Panc1 (cell line): ENCODE results near the gene AKR1C2. TPM values are rescaled to one million over a fixed set of nuclear protein-coding genes. Genes with fewer than 3 reads are reported as not detected.

ENCODE experiments used
- ATAC-seq: fragments of 200-7000 bp; cut with Tn5 transposase; 2 replicates; pipeline ENCODE4 v1.9.1; 2020; ENCODE audit warnings: mild to moderate bottlenecking, moderate library complexity
- BruUV-seq: library from RNA; stranded (reverse); fragments of 400-500 nt; replicated peaks from 2 replicates; lab custom pipeline; 2021; lab: Mats Ljungman, UMichigan
- CTCF ChIA-PET: fragments of 300-600 bp; sonication (Branson Sonifier 250); formaldehyde crosslinking; loops from one replicate; lab custom pipeline; 2022; ENCODE audit warnings: antibody characterized with exemption; lab: Charles Lee
- POLR2A ChIA-PET: fragments of 300-600 bp; sonication (Branson Sonifier 250); formaldehyde crosslinking; loops from one replicate; lab custom pipeline; 2022; ENCODE audit warnings: antibody characterized with exemption; lab: Charles Lee
- DNase-seq: peaks from one replicate; pipeline ENCODE4 v3.0.0-alpha.2; 2010; ENCODE audit warnings: low read depth, low spot score
- H3K27ac ChIP-seq: 2 replicates; pipeline ENCODE4 v1.5.1; 2011; ENCODE audit warnings: mild to moderate bottlenecking, low read length, inconsistent platforms
- H3K27me3 ChIP-seq: fragments of 200-500 bp; sonication (Bioruptor generic); 2 replicates; pipeline ENCODE4 v1.6.0; 2014; ENCODE audit warnings: low read length, inconsistent platforms; ENCODE audit not compliant: control insufficient read depth, insufficient read depth
- H3K36me3 ChIP-seq: fragments of 200-500 bp; sonication (Bioruptor generic); 2 replicates; pipeline ENCODE4 v1.5.1; 2014; ENCODE audit warnings: inconsistent platforms, mild to moderate bottlenecking, low read length, moderate library complexity; ENCODE audit not compliant: control insufficient read depth, insufficient read depth
- H3K4me1 ChIP-seq: 2 replicates; pipeline ENCODE4 v1.5.1; 2011; ENCODE audit warnings: inconsistent platforms, mild to moderate bottlenecking, low read length, moderate library complexity; ENCODE audit not compliant: control insufficient read depth, insufficient read depth
- H3K4me3 ChIP-seq, 2 experiments: 2 replicates each; pipeline ENCODE4 v1.5.1; 2011 to 2012; ENCODE audit warnings: low read depth in 2 of 2, low read length in 2 of 2, mild to moderate bottlenecking in 2 of 2, inconsistent platforms in 1 of 2, moderate library complexity in 1 of 2
- H3K9me3 ChIP-seq: fragments of 200-500 bp; sonication (Bioruptor generic); 2 replicates; pipeline ENCODE4 v1.5.1; 2014; ENCODE audit warnings: low read depth, mild to moderate bottlenecking, inconsistent platforms, low read length, moderate library complexity; ENCODE audit not compliant: control insufficient read depth, insufficient read depth
- POLR2AphosphoS5 ChIP-seq: IDR thresholded peaks from 2 replicates; pipeline ENCODE4 v1.6.1; 2012; ENCODE audit warnings: mild to moderate bottlenecking, low read depth, low read length, moderate library complexity
- SIN3A ChIP-seq: IDR thresholded peaks from 2 replicates; pipeline ENCODE4 v1.6.1; 2012; ENCODE audit warnings: low read depth, mild to moderate bottlenecking, low read length, moderate library complexity, borderline replicate concordance; ENCODE audit not compliant: insufficient read depth
- TCF7L2 ChIP-seq: IDR thresholded peaks from 2 replicates; pipeline ENCODE4 v1.6.1; 2011; ENCODE audit warnings: mild to moderate bottlenecking, low read depth, low read length, inconsistent platforms
- in situ Hi-C: cut with HindIII; loops from 2 replicates; pipeline ENCODE4 v1.10.0; 2016; ENCODE audit warnings: low sequenced_read_pairs, low pct_unique_long_range_greater_than_20kb
- intact Hi-C: fragments of 100-400 bp; cut with micrococcal nuclease; formaldehyde crosslinking; loops from one replicate; pipeline ENCODE4 v1.10.0; 2022; ENCODE audit not compliant: unreplicated experiment
- total RNA-seq: library from RNA; stranded (reverse); gene quantifications from one replicate; pipeline ENCODE4 v1.2.1, GENCODE V29; 2021; ENCODE audit not compliant: unreplicated experiment
- TF ChIP-seq, protein P1 (sequence below), 2 experiments: IDR thresholded peaks; 2 replicates each; pipeline ENCODE4 v1.6.1; 2011 to 2012; ENCODE audit warnings: low read depth in 2 of 2, control low read depth in 1 of 2, low read length in 1 of 2, mild to moderate bottlenecking in 1 of 2, moderate library complexity in 1 of 2; ENCODE audit not compliant: insufficient read depth in 1 of 2
- TF ChIP-seq, protein P2 (sequence below): fragments of 450-650 bp; IDR thresholded peaks from 2 replicates; pipeline ENCODE4 v1.5.1; 2017; ENCODE audit warnings: mild to moderate bottlenecking

The AKR1C2 gene
- total RNA-seq, 1 experiment from 2014 or later: 0.33 TPM

GRCh38 chr10:4939224-4940072 is 64.2 kb downstream of the AKR1C2 start:
- no peaks in the 10 kb centered on the region for H3K36me3 ChIP-seq
- in situ Hi-C loops: no loop called here
- H3K4me1 ChIP-seq: no peaks in the 10 kb centered on the region
- H3K9me3 ChIP-seq: no peaks in the 10 kb centered on the region
- ChIA-PET POLR2A (no interaction called here), CTCF (interaction anchor here (0.6 kb wide), 1 partner anchor 320 kb away, joined by 3 read pairs; no protein-coding TSS in a partner anchor)
- intact Hi-C loops: no loop called here
- DNase-seq: no peak
- TF ChIP-seq POLR2AphosphoS5: no peak
- TF ChIP-seq TCF7L2: no peak
- TF ChIP-seq SIN3A: no peak
- TF ChIP-seq, protein P1, sequence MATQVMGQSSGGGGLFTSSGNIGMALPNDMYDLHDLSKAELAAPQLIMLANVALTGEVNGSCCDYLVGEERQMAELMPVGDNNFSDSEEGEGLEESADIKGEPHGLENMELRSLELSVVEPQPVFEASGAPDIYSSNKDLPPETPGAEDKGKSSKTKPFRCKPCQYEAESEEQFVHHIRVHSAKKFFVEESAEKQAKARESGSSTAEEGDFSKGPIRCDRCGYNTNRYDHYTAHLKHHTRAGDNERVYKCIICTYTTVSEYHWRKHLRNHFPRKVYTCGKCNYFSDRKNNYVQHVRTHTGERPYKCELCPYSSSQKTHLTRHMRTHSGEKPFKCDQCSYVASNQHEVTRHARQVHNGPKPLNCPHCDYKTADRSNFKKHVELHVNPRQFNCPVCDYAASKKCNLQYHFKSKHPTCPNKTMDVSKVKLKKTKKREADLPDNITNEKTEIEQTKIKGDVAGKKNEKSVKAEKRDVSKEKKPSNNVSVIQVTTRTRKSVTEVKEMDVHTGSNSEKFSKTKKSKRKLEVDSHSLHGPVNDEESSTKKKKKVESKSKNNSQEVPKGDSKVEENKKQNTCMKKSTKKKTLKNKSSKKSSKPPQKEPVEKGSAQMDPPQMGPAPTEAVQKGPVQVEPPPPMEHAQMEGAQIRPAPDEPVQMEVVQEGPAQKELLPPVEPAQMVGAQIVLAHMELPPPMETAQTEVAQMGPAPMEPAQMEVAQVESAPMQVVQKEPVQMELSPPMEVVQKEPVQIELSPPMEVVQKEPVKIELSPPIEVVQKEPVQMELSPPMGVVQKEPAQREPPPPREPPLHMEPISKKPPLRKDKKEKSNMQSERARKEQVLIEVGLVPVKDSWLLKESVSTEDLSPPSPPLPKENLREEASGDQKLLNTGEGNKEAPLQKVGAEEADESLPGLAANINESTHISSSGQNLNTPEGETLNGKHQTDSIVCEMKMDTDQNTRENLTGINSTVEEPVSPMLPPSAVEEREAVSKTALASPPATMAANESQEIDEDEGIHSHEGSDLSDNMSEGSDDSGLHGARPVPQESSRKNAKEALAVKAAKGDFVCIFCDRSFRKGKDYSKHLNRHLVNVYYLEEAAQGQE (IDR thresholded peaks at IDR 0.05; ENCODE audit: insufficient read depth in 1 of 2, low read depth in 2 of 2, low read length in 1 of 2): no peak
- TF ChIP-seq, protein P2, sequence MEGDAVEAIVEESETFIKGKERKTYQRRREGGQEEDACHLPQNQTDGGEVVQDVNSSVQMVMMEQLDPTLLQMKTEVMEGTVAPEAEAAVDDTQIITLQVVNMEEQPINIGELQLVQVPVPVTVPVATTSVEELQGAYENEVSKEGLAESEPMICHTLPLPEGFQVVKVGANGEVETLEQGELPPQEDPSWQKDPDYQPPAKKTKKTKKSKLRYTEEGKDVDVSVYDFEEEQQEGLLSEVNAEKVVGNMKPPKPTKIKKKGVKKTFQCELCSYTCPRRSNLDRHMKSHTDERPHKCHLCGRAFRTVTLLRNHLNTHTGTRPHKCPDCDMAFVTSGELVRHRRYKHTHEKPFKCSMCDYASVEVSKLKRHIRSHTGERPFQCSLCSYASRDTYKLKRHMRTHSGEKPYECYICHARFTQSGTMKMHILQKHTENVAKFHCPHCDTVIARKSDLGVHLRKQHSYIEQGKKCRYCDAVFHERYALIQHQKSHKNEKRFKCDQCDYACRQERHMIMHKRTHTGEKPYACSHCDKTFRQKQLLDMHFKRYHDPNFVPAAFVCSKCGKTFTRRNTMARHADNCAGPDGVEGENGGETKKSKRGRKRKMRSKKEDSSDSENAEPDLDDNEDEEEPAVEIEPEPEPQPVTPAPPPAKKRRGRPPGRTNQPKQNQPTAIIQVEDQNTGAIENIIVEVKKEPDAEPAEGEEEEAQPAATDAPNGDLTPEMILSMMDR: no peak
- no peak overlapping the region for H3K4me3 ChIP-seq
- BruUV-seq: no TSS peak
- no peak for ATAC-seq
- H3K27ac ChIP-seq: no peak overlapping the region
- H3K27me3 ChIP-seq: no peaks in the 10 kb centered on the region

Other genes starting within 250 kb of the AKR1C2 start
- 4.7 TPM for gene AKR1E2, start 177.7 kb downstream of the AKR1C2 start, total RNA-seq
- 0.31 TPM for gene AKR1C1, start 40.4 kb downstream of the AKR1C2 start, total RNA-seq
- gene AKR1C3, start 90.6 kb upstream of the AKR1C2 start, total RNA-seq: 0.62 TPM
- not detected for gene AKR1C8, start 181.3 kb upstream of the AKR1C2 start, total RNA-seq
- gene AKR1C4, start 193.0 kb upstream of the AKR1C2 start, total RNA-seq: not detected